AG09309 (cell line): ENCODE results near the gene ZBTB14.

Experiments
- DNase-seq: peaks from one replicate; pipeline ENCODE4 v3.0.0-alpha.2; 2010; ENCODE audit warnings: low read depth
- H3K4me3 ChIP-seq: 2 replicates; pipeline ENCODE4 v1.5.1; 2011; ENCODE audit warnings: mild to moderate bottlenecking, low read depth, low read length, moderate library complexity; ENCODE audit not compliant: control insufficient read depth
- CTCF ChIP-seq: IDR thresholded peaks from 2 replicates; pipeline ENCODE4 v1.5.1; 2011; ENCODE audit warnings: mild to moderate bottlenecking, low read depth, low read length, inconsistent platforms; ENCODE audit not compliant: insufficient read depth, control insufficient read depth; ENCODE audit errors: missing control alignments

Gene ZBTB14

GRCh38 chr18:5300476-5301010 is 5.0 kb upstream of the ZBTB14 start:
- TF ChIP-seq CTCF = no peak

DNA sequence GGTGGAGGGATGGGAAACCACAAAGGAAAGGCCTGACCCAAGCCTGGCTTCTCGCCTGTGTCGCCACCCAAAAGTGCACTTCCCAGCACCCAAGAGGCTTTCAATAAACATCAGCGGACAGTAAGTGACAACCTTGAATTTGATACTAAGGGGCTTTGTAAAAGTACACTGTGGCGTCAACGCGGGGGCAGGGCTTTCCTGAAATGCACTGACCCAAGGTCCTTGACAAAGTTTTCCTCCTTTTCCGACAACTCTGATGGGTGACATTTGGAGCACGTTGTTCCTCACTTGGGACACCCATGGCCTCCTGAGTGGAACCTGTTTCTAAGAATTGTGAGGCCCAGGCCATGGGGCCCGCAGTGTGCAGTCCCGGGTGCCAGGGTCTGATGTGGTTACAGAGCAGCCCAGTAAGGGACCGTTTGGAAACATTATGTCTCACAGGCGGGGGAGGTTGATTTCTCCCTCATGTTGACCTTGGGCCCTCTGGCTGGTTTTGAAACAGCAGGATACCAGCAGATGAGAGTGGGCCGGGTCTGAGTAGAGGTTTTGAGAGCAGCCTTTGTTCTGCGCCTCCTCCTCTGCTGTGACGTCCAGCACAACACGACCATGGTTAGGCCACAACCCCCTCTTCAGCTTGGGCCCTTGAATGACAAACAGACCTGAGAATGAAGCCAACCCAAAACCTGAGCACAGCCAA is 2.8 kb upstream of the ZBTB14 start:
- H3K4me3 ChIP-seq = no peak overlapping the region
- TF ChIP-seq CTCF = no peak

More at GRCh38 chr18:5300476-5301010, 5.0 kb upstream of the ZBTB14 start:
- no peak for DNase-seq
- H3K4me3 ChIP-seq = no peak overlapping the region

GRCh38 chr18:5297597-5297996 is 2.1 kb upstream of the ZBTB14 start:
- no peak for TF ChIP-seq CTCF
- DNase-seq = no peak
- H3K4me3 ChIP-seq = no peak overlapping the region

More for the DNA sequence above, 2.8 kb upstream of the ZBTB14 start:
- DNase-seq = no peak

DNA sequence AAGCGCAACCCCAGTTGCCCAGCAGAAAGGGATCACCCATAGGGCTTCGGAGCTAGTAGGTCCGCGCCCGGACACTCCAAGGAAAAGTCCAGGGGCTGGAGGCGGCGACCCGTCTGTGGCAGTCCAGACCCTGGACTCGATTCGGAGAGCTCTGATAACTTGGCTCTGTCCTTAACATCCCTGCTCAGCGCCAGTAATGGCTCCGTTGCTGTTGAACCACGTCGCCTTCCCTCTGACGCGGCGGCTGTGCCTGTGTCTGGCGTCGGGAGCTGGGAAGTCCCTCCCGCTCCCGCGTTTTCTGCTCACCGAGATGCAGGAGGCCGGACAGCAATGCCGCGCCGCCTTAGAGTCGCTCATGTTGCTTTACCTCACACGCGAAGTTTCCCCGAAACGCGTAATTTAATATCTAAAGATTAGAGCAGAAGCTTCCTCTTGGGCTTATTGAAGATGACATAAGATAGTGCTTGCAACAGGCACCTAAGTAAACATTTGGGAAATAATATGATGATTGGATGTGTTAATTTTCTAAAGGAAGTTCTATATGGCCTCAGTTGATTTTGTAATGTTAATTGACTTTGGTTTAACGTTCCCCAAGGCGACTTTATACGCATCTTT is 1.3 kb upstream of the ZBTB14 start:
- peak overlapping the region; percentile 64 for H3K4me3 ChIP-seq
- TF ChIP-seq CTCF = no peak

GRCh38 chr18:5295981-5296705 is 617 bp upstream of the ZBTB14 start:
- no peak for TF ChIP-seq CTCF
- peak; percentile 82 for DNase-seq
- peak overlapping the region; percentile 76 for H3K4me3 ChIP-seq

More for the DNA sequence above, 1.3 kb upstream of the ZBTB14 start:
- DNase-seq = no peak

- H3K4me3 ChIP-seq = peak overlapping the region; percentile 86
- DNase-seq = no peak
- no peak for TF ChIP-seq CTCF
Measured at GRCh38 chr18:5294457-5295230, 882 bp downstream of the ZBTB14 start.
